Adrenal gland (tissue), 5 donors: ENCODE measurements around the gene GPAT2.
"Not testable (repeated sequence)": the region's sequence is repeated elsewhere in the genome, so short reads cannot be mapped to it uniquely, and the experiment has no call there.

Source experiments
- POLR2A ChIP-seq, 2 donors: fragments of 450-650 bp; IDR thresholded peaks; one replicate each; pipeline ENCODE4 v1.6.1; 2017; ENCODE audit warnings: antibody characterized with exemption in 2 of 2, mild to moderate bottlenecking in 2 of 2, moderate library complexity in 1 of 2
- TF ChIP-seq, protein P1 (sequence below), 6 experiments: fragments of 450-650 bp in 4 of 6; fragments of 200-600 bp in 2 of 6; sonication (generic) in 1 of 6; IDR thresholded peaks; 1 replicate in 5 of 6; 2 replicates in 1 of 6; pipeline versions ENCODE4 v1.5.1 to v1.8.0; 2016 to 2021; ENCODE audit warnings: antibody characterized with exemption in 6 of 6, mild to moderate bottlenecking in 2 of 6, moderate library complexity in 1 of 6
- donor health status: DM: no; HTN: no; CAD: no.

DNA sequence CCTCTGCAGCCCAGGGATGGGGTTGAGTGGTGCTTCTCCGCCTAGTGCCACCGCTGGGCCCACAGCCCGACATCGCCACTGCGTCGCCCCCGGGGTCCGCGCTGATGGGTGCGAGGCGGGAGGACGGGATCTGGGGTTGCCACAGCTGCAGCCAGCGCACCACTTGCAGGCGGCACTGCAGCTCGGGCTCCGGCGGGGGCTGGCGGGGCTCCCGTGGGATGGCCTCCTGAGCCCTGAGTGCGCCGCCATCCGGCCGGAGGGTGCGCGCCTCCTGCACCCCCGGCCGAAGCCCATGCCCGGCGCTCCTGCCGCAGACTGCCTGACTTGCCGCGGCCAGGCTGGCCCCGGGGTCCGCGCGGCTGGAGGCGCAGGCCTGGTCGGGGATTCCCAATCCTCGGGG lies 42.6 kb downstream of the GPAT2 start:
- not testable (repeated sequence) for TF ChIP-seq POLR2A (IDR thresholded peaks at IDR 0.05)
- TF ChIP-seq, protein P1, sequence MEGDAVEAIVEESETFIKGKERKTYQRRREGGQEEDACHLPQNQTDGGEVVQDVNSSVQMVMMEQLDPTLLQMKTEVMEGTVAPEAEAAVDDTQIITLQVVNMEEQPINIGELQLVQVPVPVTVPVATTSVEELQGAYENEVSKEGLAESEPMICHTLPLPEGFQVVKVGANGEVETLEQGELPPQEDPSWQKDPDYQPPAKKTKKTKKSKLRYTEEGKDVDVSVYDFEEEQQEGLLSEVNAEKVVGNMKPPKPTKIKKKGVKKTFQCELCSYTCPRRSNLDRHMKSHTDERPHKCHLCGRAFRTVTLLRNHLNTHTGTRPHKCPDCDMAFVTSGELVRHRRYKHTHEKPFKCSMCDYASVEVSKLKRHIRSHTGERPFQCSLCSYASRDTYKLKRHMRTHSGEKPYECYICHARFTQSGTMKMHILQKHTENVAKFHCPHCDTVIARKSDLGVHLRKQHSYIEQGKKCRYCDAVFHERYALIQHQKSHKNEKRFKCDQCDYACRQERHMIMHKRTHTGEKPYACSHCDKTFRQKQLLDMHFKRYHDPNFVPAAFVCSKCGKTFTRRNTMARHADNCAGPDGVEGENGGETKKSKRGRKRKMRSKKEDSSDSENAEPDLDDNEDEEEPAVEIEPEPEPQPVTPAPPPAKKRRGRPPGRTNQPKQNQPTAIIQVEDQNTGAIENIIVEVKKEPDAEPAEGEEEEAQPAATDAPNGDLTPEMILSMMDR (IDR thresholded peaks at IDR 0.05) = not testable (repeated sequence)
